GM19099 (cell line): ENCODE data around the gene CMAS.

Experiments used
- POLR2A ChIP-seq: IDR thresholded peaks from 3 replicates; pipeline ENCODE4 v1.6.1; 2011; ENCODE audit warnings: low read depth; ENCODE audit not compliant: insufficient read length; ENCODE audit errors: extremely low read depth

CMAS gene

DNA sequence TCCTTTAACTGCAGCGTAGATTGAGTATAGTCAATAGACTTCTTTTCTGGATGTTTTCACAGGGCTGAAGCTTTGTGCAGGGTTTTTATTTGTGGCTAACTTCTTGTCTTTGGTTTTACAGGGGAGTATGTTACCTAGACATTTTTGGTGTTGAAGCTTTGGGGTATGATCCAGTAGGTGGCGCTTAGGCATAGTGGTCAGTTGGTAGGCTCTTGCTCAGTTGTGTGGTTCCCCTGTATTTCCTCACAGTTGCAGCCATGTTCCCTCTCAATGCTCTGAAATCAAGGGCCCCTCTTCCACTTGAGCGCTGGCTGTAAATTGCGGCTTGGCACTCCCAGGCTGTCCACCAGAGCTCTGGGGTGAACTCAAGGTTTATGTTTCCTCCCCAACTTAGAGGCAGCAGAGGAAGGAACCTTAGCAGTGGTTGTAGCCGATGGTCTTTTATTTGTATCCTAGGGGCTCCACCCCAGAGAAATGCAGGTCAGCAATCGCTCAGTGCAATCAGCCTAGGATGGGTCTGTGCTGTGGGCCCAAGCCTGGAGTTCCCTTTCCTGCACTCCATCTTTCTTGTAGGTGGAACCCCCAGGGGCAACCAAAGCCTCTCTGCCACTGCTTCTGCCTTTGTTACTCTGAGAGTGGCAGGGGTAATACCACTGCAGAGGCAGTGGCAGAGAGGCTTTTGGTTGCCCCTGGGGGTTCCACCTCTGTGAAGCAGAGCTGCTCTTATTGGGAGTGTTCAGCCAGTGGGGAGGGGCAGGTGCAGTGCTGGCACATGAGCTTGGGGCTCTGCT lies 55.1 kb downstream of the CMAS start:
- TF ChIP-seq POLR2A, result no peak

DNA sequence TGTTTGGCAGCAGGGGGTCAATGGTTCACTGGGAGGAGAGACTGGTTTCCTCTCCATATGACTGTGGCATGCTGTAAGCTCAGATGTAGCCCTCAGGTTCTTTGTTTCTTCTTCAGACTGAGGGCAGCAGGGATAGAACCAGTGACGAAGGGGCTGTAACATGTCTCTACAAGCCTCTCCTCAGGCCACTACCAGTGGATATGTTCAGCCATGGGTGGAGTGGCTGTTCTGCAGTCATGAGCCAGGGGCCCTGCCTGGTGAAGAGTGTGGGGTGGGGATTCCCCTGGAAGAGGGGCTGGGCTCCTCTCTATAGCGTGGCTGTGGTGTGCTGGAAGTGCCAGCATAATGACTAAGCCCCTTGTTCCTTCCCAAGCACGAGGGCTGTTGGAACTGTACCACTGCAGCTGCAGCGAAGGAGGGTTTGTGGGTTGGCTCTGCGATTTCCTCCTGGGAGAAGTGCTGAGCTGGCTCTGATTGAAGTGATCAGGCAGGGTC lies 55.8 kb downstream of the CMAS start:
- TF ChIP-seq POLR2A, result no peak

DNA sequence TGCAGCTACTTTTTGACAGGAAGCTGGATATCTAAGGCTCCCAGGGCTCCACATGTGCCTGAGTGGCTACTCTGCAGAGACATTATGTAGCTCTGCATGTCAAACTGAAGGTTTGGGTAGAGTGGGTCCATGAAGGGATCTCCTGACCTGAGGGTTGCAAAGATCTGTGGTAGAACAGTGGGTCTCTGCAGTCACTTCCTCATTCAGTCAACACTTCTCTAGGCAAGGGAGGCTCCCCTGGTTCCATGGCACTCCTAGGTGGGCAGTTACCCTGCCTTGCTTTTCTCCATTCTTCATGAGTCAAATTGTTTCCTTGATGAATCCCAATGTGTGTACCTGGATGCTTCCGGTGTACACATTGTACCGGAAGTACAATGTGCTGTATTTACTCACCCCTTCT lies 57.4 kb downstream of the CMAS start:
- no peak for TF ChIP-seq POLR2A

DNA sequence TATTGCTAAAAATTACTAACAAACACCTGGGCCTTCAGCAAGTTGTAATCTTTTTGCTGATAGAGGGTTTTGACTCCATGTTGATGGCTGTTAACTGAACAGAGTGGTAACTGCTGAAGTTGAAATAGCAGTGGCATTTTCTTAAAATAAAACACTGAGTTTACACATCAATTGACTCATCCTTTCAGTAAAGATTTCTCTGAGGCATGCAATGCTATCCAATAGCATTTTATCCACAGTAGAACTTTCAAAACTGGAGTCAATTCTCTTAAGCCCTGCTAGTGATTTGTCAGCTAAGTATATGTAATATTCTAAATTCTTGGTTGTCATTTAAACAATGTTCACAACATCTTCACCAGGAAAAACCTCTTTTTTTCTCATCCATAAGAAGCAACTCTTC lies 59.5 kb downstream of the CMAS start:
- no peak for TF ChIP-seq POLR2A

DNA sequence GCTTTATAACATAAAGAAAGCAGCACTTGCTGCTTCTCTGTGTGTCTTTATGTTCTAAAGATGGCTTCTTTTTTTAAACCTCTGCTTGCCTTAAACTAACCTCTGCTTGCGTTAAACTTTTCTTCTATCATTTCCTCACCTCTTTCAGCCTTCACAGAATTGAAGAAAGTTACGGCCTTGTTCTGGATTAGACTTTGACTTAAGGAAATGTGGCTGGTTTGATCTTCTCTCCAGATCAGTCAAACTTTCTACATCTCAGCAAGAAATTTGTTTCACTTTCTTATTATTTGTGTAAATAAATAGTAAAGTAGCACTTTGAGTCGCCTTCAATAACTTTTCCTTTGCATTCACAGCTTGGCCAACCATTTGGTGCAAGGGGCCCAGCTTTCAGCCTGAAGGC lies 64.2 kb downstream of the CMAS start:
- TF ChIP-seq POLR2A, result no peak
